HG02970 (cell line): ENCODE measurements around the gene PNRC2.
"Not testable (repeated sequence)": the region's sequence is repeated elsewhere in the genome, so short reads cannot be mapped to it uniquely, and the experiment has no call there.

Experiments used
- ATAC-seq: cut with Tn5 transposase; IDR thresholded peaks from one replicate; pipeline ENCODE4 v1.9.1; 2021; ENCODE audit warnings: mild to moderate bottlenecking, moderate library complexity, moderate number of reproducible peaks; ENCODE audit not compliant: unreplicated experiment, low FRiP score

PNRC2 gene

DNA sequence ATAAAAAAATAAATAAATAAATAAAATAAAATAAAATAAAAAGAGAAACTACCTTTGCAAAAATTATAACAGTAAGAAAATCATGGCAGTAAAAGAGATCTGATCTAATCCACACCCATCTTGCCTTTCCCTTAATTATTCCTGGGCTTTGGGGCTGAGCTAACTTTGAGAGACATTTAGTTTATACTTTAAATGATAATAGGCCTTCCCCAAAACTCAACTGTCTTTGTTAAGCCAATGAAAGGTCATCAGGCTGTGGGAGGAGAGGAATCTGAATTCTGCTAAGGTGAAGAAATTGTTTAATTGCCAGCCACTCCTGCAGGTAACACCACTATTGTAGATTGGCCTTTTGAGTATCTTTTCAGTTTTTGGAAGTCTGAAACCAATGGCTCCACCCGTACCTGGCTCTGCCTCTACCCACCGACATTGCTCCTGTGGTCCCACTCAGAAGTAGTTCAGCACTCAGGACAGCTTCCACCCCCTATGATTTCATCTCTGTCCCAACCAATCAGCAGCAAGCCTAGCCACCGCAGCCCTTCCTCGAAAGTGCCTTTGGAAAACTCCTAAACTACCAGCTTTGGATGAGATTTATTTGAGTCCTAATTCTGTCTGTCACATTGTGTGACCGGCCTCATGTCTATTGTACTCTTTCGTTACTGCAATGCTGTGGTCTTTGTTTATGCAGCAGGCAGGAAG lies 23.0 kb upstream of the PNRC2 start:
- no peak for ATAC-seq

DNA sequence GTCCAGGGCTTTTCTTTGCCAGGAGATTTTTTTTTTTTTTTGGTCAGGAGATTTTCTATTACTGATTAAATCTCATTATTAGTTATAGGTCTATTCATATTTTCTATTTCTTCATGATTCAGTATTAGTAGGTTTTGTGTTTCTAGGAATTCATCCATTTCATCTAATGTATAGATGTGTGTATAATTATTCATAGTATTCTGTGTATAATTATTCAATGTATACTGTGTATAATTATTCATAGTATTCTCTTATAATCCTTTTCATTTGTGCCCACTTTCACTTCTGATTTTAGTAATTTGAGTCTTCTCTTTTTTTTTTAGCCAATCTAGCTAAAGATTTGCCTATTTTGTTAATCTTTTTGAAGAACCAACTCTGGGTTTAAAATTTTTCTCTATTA lies 12.3 kb upstream of the PNRC2 start:
- no peak for ATAC-seq

DNA sequence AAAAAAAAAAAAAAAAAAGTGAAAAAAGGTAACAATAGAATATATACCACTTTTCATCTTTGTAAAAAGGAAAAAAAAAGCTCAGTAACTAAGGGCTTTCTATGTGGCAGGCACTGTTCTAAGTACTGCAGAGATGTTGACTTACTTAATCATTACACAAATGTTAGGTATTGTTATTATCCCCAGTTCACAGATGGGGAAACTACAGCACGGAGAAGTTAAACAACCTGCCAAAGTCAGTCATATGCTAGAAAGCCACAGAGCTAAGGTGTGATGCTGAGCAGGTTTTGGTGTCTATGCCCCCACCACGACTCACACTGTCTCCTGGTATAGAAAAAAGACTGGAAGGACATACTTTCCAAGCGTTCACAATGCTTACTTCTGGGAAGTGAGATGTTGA lies 6.6 kb upstream of the PNRC2 start:
- ATAC-seq, result no peak

DNA sequence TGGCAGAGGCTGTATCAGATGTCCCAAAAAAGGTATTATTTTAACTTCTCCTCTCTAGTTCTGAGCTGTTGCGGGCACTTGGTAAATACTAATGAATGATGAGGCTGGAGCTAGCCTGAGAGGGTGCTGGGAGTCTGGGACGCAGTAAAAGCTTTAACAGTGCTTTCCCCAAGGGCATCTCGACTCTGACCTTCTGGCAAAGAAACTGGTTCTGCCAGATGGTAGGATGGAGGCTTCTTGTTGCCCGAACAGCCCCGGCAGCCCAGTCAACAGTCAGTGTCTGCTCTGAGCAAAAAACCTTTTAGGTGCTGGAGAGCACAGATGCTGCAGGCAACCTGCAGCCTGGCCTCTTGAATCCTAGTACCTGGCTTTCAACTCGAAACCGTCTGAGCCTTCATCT lies 2.5 kb upstream of the PNRC2 start:
- no peak for ATAC-seq

DNA sequence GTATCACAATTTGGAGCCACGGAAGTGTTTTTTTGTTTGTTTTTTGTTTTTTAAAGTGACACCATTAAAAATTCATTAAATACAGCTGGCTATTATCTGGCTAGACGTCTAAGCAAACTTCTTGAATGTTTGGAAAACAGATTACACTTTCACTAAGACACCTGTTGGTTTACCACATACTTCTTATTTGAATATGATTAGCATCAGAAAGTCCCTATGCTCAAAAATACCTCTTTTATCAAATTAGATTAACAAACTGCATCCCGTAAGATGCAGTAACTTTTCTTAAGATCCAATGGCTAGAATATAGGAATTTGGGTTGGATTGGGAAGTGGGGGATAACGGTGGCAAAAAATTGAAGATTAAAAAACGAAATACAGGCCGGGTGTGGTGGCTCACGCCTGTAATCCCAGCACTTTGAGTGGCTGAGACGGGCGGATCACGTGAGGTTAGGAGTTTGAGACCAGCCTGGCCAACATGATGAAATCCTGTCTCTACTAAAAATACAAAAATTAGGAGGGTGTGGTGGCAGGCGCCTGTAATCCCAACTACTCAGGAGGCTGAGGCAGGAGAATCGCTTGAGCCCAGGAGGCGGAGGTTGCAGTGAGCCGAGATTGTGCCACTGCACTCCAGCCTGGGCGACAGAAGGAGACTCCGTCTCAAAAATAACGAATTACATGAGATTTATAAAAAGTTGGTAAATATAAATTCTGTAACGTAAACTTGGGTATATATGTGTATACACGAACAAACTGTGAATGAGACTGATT lies 1.4 kb upstream of the PNRC2 start:
- ATAC-seq, result not testable (repeated sequence)

DNA sequence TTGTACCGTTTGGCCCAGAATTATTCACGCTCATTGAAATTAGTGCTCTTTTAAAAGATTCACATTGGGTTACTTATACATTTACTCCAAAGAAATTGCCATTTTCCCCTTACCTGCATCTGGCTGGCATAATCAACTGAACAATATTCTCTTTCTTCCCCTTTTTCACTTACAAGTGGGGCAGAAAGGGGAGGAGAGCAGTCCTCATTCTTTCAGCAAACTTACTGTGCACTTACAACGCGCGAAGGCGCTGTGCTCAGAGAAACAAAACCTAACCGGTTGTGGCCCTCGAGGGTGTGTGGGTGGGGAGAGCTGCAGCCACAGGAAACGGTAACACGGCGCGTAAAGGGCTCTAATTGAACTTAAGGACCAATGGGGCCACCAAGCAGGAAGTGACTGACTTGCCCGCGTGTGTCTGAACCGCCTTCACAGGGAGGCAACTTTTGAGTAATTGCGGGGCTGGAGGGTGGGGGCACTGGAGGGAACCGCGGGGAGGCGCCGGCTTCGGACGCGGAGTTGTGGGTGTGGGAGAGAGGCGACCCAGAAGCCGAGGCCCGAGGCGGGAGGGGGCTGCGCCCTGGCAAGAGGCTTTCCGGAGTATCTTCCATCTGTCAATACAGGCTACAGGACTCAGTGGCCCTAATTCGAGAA lies 693 bp upstream of the PNRC2 start:
- peak; percentile 52 for ATAC-seq

DNA sequence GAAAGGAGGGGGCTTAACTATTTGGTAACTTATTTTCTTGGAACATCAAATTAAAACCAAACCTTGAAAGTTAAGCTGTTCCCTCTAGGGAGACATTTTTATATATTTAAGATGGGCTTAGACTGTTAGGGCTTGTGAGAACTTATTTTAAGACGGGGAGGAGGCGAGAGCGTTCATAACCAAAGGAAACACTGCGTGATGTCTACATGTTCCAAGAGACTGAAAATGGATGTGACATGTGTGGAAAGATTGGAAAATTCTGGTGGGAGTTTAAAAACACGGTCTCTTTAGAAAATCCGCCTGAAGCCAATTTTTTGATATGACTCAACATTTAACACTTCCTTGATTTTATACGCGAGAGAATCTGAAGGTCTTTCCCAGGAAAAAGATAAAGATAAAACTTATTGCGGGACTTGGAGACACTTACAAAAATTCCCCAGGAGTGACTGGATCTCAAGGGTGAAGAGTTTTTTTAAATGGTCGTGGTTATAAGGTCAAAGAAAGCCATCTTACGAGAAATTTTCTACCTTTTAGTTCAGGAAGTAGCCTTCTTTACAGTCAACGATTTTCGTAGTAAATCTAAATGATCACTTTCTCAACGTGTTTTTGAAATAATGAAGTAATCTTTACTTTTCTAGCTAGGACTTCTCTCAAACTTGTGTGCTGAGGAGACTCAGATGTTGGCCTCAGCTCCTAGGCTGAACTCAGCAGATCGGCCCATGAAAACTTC lies 828 bp downstream of the PNRC2 start:
- ATAC-seq, result no peak

DNA sequence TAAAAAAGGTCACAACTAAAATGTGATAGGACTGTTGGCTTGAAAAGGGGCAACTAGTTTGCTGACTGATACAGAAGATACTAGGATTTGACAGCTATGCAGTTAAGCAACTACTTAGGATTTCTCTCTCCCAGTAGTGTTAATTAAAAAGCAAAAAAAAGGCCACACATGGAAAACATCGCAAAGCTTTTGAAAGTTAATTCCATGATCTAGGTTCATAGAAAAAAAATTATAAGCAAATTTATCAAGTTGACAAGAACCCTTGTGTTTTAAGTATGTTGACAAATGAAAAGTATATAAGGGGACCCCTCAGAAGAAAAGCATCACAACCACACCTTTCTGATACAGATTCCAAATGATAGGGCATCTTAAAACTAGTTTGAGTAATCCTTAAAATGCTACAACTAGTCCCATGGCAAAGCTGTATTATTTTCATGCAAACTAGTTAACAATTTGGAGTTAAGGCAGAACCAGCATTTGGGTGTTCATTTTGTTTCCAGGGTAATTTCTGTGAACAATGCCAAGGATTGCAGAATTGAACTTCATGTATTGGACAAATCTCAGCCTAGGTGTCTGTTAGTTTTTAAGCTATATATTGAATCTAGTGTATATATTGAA lies 4.1 kb downstream of the PNRC2 start:
- ATAC-seq, result no peak

DNA sequence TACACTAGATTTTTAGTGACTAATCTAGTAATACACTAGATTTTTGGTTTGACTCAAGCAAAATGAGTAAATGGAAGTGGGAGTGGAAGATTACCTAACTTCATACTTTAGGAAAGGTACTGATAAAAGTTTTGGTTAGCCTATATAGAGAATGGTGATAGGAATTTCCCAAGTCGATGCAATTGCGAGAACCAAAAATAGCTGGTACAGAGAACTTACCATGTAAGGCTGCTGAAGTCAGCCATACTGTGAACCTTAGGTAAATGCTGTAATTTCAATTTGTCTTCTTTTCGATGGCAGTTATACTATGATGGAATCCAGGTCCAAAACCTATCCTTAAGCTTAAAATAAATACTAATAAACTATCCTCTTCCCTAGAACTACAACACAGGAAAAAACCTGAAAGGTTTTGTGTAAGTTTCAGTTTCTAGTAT lies 4.6 kb downstream of the PNRC2 start:
- no peak for ATAC-seq

DNA sequence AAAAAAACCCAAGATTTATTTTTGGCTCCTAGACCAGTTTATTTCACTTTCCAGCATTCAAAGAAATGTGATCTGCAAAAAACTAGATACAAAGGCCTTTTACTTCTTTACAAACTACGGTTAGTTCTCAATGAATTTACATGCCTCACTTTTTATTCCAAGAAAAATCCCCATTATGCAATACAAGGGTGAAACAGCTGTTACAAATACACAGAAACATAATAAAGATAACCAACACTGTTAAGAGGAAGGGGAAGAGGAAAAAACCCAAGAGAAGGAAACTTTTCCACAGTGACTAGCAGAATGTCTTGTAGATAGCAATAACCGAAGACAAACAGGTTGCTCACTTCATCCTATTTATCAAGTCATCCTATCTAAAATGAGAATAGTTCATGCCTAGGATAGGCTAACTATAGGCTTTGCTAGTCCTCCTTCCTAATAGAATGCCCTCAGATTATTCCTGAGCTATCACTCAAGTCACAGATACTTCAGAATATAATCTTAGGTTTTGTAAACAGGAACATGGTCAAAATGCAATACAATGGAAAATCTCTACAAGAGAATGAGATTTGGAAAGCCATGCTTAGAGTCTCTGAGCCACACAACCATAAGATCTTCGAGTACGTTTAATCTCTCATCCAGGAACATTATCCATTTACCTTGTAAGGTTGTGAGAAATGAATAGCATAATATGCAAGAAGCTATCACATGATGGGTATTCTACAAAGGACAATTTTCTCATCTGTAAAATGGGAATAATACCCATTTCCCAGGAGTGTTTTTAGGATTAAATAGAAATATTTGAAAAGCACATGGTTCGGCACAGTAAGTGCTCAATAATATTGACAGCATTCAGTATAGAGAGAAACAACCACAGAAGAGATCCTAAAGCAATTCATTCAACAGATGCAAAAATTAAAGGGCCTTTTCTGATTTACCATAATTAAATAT lies 5.4 kb downstream of the PNRC2 start:
- ATAC-seq, result no peak

DNA sequence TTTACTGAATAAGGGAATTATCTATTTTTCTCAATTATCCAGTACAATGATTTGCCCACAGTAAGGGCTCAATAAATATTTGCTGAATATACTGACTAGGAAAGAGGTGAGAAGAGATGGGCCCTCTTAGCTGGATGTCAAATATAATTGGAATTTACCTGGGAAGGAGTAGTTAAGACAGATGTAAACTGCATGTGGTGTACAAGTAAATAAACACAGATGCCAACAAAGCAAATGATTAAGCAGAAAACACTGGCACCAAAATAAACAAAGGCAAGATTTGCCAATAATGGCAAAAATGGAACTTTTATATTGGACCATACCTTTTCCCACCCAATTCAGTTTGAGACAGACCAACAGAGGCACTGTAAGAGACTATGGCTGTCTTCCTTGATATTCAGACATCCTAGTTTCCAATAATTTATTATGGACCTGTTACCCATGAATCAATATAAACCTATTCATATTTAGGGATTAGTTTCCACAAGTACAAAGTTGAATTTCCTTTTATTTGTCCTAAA lies 7.4 kb downstream of the PNRC2 start:
- ATAC-seq, result no peak

DNA sequence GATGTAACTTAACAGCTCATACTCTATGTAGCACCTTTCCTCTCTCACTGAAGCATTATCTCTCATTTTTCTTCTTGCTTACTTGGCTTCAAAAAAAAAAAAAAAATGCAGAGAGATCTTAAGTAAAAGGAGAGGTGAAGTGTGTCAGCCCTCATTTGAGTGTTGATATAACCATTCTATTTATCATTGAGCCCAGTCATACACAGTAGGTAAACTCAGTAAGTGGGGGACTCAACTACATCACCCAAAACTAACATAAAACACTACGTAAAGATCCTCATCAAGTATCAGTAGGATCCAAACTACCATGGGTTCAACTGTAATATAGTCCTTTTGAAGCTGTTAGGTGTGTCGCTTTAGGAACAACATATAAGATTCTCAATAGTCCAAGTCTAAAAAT lies 8.2 kb downstream of the PNRC2 start:
- no peak for ATAC-seq

DNA sequence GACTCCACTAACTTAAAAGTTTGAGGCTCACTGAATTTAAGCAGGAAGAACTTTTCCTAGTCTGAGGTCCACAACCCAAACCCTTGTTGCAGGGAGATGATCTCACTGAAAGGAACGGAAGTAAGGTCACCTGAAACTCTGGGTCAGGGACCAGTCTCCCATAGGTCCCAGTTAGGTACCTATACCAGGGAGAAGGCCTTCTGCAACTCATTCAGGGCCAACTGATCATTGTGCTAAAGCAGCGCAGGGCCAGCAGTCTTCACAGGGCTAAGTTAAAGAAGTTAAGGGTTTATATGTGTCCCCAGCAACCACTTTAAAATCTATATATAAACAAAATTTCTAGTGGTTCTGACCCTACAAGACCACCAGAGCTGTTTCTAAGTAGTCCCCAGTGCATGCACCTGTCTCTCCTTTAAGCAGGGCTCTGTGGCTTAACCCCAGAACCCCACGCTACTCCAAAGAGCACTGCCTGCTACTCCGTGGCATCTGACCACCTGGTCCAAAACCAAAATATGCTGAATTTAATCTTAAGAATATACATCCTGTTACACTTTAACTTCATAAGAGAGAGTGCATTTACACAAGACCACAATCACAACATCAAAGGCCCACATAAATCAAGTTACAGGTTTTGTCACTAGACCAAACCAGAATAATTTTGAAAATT lies 17.7 kb downstream of the PNRC2 start:
- no peak for ATAC-seq

DNA sequence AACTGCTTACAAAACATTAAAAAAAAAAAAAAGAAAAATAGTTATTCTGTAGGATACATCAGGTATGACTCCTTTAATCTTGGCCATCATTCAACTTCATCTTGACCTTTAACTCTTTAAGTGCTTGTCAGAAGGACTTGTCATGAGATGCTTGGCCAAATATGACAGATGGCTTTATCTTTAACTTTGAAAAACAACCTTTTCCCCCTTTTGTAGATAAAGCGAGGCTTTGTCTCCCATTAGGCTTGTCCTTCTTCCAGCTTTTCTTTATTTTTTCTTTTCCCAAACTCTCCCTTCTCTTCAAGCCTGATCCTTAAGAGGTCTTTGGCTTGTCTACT lies 18.2 kb downstream of the PNRC2 start:
- ATAC-seq, result no peak

DNA sequence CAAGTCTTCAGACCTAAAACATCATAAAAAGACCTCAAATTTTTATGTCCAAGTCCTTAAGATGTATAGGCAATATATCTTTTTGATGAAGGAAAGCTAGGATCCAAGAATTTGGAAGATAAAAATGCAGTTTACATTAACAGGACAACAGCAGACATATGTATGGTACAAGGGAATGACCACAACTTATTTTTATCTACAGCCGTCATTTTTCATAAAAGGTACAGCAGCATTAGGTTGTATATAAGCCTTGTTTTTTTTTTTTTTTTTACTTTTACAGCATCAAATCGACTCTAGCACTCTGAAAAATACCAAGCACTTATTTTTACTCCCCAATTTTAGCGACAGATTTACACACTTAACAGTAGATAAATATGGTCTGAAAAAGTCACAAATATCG lies 19.2 kb downstream of the PNRC2 start:
- no peak for ATAC-seq

DNA sequence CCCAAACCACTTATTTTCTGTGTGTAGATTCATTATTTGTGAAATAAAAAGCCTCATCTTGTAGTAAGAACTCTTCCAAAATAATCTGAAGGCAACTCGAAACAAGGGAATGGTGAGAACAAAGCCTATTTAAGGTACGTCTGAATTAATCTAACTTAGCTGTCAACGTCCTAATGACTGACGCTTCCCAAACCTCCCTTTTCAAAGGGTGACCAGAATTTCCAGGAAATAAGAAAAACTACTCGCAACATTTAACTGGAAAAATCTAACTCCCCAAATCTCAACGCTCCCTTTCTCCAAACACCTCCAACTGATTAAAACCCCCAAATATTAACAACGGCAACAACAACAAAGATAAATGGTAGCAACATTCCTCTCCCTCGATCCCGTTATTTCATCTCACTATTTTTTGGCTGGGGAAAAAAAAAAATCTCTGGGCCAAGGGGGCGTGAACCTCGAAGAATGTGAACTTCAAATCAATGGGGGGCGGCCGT lies 19.8 kb downstream of the PNRC2 start:
- ATAC-seq, result no peak

DNA sequence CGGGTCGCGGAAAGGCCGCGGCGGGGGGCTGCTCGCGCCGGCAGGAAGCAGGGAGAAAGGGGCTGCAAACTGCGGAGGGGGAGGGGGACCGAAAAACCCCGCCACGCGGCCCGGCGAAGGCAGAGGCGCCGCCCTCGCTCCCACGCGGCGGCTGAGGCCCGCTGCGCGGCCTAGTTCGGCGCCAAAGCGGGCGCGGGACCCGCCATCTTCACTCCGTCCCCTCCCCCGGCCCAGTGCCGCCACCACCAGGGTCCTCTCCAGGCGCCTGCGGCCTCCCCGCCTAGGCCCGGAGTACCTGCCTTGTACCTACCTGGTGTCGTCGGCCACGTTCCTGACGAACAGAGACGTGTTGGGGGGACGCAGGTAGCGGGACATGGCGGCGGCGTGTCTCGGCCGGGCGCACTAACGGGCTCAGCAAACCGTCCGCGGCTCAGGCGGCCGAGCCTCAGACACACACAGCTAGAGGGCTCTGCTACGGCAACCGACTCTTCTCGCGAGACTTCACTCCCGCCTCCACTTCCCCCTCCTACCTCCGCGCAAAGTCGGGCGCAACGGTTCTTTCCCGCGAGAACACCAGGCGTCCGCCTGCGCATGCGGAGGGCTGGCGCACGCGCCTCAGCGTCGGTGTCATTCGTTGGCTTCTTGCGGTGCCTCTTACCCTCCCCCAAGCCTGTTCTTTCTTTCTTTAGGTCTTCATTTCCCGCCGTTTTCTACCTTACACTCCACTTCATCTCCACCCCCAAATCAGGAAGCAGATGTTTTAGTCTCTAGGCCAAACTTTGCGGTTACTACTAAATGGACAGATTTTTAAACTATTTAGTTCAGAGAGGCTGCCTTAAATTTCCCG lies 20.5 kb downstream of the PNRC2 start, which contains the start of gene SRSF10:
Gene SRSF10 (minus strand): TSS at position 447 of the 847 bp plus-strand sequence. CDS start 72 bp downstream, at position 375.
- ATAC-seq, result peak; percentile 96

DNA sequence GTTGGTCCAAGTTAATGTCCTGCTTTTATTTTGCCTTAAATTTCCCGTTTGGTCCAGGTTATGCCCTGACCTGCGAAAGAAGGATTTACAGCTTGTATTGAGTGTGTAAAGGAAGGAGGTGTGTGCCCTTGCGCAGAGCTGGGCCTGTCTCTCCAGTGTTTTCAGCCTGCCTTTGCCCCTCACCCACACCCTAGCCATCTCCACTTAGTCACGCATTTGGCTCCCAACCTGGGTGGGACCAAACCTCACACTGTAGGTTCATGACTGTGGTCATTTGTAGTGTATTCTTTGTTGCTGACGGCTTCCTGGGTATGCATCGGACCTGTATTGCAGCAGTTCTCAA lies 21.1 kb downstream of the PNRC2 start:
- ATAC-seq, result no peak
